ENCODE data around the gene GMCL2. TPM values are rescaled to one million over a fixed set of nuclear protein-coding genes. Genes with fewer than 3 reads are reported as not detected.

The GMCL2 gene
- total and polyA plus RNA-seq, 2 experiments from 2014 or later, result 0.07 TPM; not detected in 1

GRCh38 chr5:178180141-178180863 is 6.9 kb downstream of the GMCL2 start:
- peaks cover 26% of the 10 kb centered on the region for H3K9me3 Mint-ChIP-seq

More at GRCh38 chr5:178180141-178180863, 6.9 kb downstream of the GMCL2 start:
- H3K36me3 ChIP-seq (ENCODE audit: insufficient read depth), result no peaks in the 10 kb centered on the region
- H3K79me2 ChIP-seq (replicated peaks; ENCODE audit: insufficient read depth), result no peaks in the 10 kb centered on the region
- peaks cover 29% of the 10 kb centered on the region for H3K4me1 ChIP-seq (ENCODE audit: insufficient read depth)
- H3K27ac ChIP-seq (ENCODE audit: low read depth), result peak overlapping the region; percentile 96
- H2AFZ ChIP-seq, result no peak overlapping the region
- peaks cover 16% of the 10 kb centered on the region; the same call in 1 of the 2 replicates for H3F3A ChIP-seq (replicated peaks; ENCODE audit: low read depth)
- H3K4me3 ChIP-seq, result peak overlapping the region; percentile 28
- TF ChIP-seq ZNF114 (CRISPR knock-in tag; IDR thresholded peaks at IDR 0.05) (peak; percentile 70; the same call in 1 of the 2 replicates), CREB1 (CRISPR knock-in tag; IDR thresholded peaks at IDR 0.05; ENCODE audit: low read depth) (peak; percentile 80), ZNF331 (CRISPR knock-in tag; IDR thresholded peaks at IDR 0.05; ENCODE audit: low read depth) (no peak), EZH2 (IDR thresholded peaks at IDR 0.05; ENCODE audit: low read depth, unreplicated experiment) (no peak), JUNB (IDR thresholded peaks at IDR 0.05; ENCODE audit: unreplicated experiment) (no peak), STAT1 (IDR thresholded peaks at IDR 0.05; ENCODE audit: unreplicated experiment) (no peak), NANOG (IDR thresholded peaks at IDR 0.05; ENCODE audit: borderline replicate concordance) (peak; percentile 70; the same call in 1 of the 2 replicates), POLR2AphosphoS5 (IDR thresholded peaks at IDR 0.05; ENCODE audit: low read depth) (peak; percentile 78), ZNF462 (CRISPR knock-in tag; IDR thresholded peaks at IDR 0.05) (peak; percentile 17), EZH2phosphoT487 (IDR thresholded peaks at IDR 0.05; ENCODE audit: unreplicated experiment) (no peak)
- TF ChIP-seq, protein P1, sequence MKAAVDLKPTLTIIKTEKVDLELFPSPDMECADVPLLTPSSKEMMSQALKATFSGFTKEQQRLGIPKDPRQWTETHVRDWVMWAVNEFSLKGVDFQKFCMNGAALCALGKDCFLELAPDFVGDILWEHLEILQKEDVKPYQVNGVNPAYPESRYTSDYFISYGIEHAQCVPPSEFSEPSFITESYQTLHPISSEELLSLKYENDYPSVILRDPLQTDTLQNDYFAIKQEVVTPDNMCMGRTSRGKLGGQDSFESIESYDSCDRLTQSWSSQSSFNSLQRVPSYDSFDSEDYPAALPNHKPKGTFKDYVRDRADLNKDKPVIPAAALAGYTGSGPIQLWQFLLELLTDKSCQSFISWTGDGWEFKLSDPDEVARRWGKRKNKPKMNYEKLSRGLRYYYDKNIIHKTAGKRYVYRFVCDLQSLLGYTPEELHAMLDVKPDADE (IDR thresholded peaks at IDR 0.05), result no peak
- TF ChIP-seq, protein P2, sequence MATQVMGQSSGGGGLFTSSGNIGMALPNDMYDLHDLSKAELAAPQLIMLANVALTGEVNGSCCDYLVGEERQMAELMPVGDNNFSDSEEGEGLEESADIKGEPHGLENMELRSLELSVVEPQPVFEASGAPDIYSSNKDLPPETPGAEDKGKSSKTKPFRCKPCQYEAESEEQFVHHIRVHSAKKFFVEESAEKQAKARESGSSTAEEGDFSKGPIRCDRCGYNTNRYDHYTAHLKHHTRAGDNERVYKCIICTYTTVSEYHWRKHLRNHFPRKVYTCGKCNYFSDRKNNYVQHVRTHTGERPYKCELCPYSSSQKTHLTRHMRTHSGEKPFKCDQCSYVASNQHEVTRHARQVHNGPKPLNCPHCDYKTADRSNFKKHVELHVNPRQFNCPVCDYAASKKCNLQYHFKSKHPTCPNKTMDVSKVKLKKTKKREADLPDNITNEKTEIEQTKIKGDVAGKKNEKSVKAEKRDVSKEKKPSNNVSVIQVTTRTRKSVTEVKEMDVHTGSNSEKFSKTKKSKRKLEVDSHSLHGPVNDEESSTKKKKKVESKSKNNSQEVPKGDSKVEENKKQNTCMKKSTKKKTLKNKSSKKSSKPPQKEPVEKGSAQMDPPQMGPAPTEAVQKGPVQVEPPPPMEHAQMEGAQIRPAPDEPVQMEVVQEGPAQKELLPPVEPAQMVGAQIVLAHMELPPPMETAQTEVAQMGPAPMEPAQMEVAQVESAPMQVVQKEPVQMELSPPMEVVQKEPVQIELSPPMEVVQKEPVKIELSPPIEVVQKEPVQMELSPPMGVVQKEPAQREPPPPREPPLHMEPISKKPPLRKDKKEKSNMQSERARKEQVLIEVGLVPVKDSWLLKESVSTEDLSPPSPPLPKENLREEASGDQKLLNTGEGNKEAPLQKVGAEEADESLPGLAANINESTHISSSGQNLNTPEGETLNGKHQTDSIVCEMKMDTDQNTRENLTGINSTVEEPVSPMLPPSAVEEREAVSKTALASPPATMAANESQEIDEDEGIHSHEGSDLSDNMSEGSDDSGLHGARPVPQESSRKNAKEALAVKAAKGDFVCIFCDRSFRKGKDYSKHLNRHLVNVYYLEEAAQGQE (IDR thresholded peaks at IDR 0.05; ENCODE audit: unreplicated experiment), result no peak
- TF ChIP-seq, protein P3, sequence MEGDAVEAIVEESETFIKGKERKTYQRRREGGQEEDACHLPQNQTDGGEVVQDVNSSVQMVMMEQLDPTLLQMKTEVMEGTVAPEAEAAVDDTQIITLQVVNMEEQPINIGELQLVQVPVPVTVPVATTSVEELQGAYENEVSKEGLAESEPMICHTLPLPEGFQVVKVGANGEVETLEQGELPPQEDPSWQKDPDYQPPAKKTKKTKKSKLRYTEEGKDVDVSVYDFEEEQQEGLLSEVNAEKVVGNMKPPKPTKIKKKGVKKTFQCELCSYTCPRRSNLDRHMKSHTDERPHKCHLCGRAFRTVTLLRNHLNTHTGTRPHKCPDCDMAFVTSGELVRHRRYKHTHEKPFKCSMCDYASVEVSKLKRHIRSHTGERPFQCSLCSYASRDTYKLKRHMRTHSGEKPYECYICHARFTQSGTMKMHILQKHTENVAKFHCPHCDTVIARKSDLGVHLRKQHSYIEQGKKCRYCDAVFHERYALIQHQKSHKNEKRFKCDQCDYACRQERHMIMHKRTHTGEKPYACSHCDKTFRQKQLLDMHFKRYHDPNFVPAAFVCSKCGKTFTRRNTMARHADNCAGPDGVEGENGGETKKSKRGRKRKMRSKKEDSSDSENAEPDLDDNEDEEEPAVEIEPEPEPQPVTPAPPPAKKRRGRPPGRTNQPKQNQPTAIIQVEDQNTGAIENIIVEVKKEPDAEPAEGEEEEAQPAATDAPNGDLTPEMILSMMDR (conservative IDR thresholded peaks at IDR 0.05; ENCODE audit: low read depth in 2 of 2), result no peak
- H4K20me1 ChIP-seq (replicated peaks; ENCODE audit: insufficient read depth), result no peaks in the 10 kb centered on the region
- peak; percentile 96 for DNase-seq (ENCODE audit: low spot score)
- no peaks in the 10 kb centered on the region for H3K27me3 ChIP-seq (ENCODE audit: insufficient read depth)
- Mint-ChIP-seq H3K36me3 (ENCODE audit: low read depth) (peaks cover 26% of the 10 kb centered on the region), H3K27ac (peak overlapping the region; percentile 98), H3K4me1 (peaks cover 30% of the 10 kb centered on the region), H3K27me3 (ENCODE audit: insufficient read depth, low read depth, poor library complexity) (peaks cover 14% of the 10 kb centered on the region), H3K4me3 (peak overlapping the region; percentile 54)
- no peaks in the 10 kb centered on the region for H3K9me2 ChIP-seq (ENCODE audit: insufficient read depth)
- H3K4me2 ChIP-seq, result peak overlapping the region; percentile 8; the same call in 1 of the 2 replicates
- peak; percentile 90 for ATAC-seq

All from GM23338 (cell line).